A673 (cell line): ENCODE results near the gene ABTB1.

ENCODE experiments used
- EZH2 ChIP-seq: fragments of 200-600 bp; sonication (generic); IDR thresholded peaks from 2 replicates; pipeline ENCODE4 v1.6.1; 2017; ENCODE audit warnings: borderline replicate concordance, low read depth, mild to moderate bottlenecking, mixed read lengths, antibody characterized with exemption, low read length; ENCODE audit not compliant: poor library complexity, severe bottlenecking
- TF ChIP-seq, protein P1 (sequence below): fragments of 300-800, 200-600 bp; sonication (generic); conservative IDR thresholded peaks from 2 replicates; pipeline ENCODE4 v1.5.1; 2017; ENCODE audit warnings: low read depth, mild to moderate bottlenecking, antibody characterized with exemption, low read length, moderate library complexity, mixed read lengths

DNA sequence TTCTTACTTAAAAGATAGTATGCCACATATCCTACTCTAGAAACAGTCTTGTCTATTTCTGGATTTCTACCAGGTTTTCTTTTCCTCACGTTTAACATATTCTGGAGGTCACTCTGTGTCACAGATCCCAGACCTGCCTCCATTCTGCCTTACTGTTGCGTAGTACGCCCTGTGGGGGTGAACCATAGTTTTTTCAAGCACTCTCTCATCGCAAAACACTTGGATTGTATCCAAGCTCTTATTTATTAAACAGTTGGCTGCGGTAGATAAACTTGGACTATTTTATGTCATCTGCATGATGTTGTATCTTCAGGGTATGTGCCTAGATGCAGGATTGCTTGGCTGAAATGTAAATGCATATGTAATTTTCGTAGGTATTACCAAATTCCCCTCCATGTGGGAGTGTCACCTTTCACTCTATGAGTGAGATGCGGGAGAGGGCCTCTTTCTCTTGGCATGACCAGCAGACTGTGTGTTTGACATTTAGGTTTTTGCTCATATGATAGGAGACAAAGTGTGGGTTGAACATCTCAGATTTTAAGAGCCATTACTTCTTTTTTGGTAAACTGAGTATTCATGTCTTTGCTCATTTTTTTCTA, 55.8 kb downstream of the ABTB1 start:
- TF ChIP-seq, protein P1, sequence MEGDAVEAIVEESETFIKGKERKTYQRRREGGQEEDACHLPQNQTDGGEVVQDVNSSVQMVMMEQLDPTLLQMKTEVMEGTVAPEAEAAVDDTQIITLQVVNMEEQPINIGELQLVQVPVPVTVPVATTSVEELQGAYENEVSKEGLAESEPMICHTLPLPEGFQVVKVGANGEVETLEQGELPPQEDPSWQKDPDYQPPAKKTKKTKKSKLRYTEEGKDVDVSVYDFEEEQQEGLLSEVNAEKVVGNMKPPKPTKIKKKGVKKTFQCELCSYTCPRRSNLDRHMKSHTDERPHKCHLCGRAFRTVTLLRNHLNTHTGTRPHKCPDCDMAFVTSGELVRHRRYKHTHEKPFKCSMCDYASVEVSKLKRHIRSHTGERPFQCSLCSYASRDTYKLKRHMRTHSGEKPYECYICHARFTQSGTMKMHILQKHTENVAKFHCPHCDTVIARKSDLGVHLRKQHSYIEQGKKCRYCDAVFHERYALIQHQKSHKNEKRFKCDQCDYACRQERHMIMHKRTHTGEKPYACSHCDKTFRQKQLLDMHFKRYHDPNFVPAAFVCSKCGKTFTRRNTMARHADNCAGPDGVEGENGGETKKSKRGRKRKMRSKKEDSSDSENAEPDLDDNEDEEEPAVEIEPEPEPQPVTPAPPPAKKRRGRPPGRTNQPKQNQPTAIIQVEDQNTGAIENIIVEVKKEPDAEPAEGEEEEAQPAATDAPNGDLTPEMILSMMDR, result no peak
- no peak for TF ChIP-seq EZH2
